HepG2 (cell line): ENCODE measurements around the gene RPS6KC1. TPM values are rescaled to one million over a fixed set of nuclear protein-coding genes. Genes with fewer than 3 reads are reported as not detected.

Source experiments
- ATAC-seq: fragments of 200-7000 bp; cut with Tn5 transposase; 3 replicates; pipeline ENCODE4 v1.9.1; 2020; ENCODE audit warnings: mild to moderate bottlenecking, moderate library complexity
- BruUV-seq: library from RNA; stranded (reverse); fragments of 400-500 nt; replicated peaks from 2 replicates; lab custom pipeline; 2021; lab: Mats Ljungman, UMichigan
- CTCF ChIA-PET: fragments of 300-600 bp; formaldehyde crosslinking; extraction: SDS; loops from one replicate; lab custom pipeline; 2021; ENCODE audit warnings: low total read pairs, inconsistent platforms, low intra/inter-chr PET ratio; lab: Yijun Ruan, JAX
- POLR2A ChIA-PET: fragments of 350-600 bp; sonication (Branson Sonifier 250); formaldehyde crosslinking; loops from one replicate; lab custom pipeline; 2020; ENCODE audit warnings: antibody characterized with exemption, inconsistent platforms; lab: Yijun Ruan, JAX
- DNase-seq: peaks from one replicate; pipeline ENCODE4 v3.0.0-alpha.2; 2015; ENCODE audit warnings: low spot score
- FAIRE-seq: peaks from 3 replicates; lab custom pipeline; 2011; peaks lifted over from hg19 to GRCh38; lab: Jason Lieb, UNC
- H2AFZ ChIP-seq: one replicate; pipeline ENCODE4 v1.6.1; 2011; ENCODE audit warnings: low read length, inconsistent platforms
- H3K27ac ChIP-seq: fragments of 300-600 bp; 3 replicates; pipeline ENCODE4 v1.8.0; 2011; ENCODE audit warnings: mixed run types, mild to moderate bottlenecking, mixed read lengths, low read length, inconsistent platforms; ENCODE audit not compliant: insufficient read depth; ENCODE audit errors: extremely low read length
- H3K27me3 ChIP-seq, 2 experiments: fragments of 200-600 bp in 1 of 2; 2 replicates in 1 of 2; 3 replicates in 1 of 2; pipeline versions ENCODE4 v1.6.0 to v1.8.0; 2011; ENCODE audit warnings: low read length in 2 of 2, mild to moderate bottlenecking in 2 of 2, moderate library complexity in 2 of 2, inconsistent platforms in 1 of 2; ENCODE audit not compliant: insufficient read depth in 2 of 2, control insufficient read depth in 1 of 2
- H3K36me3 ChIP-seq, 2 experiments: fragments of 200-600 bp in 1 of 2; replicated peaks in 1 of 2; 2 replicates in 1 of 2; 3 replicates in 1 of 2; pipeline versions ENCODE4 v1.5.1 to v1.8.0; 2011; ENCODE audit warnings: low read length in 2 of 2, inconsistent platforms in 1 of 2; ENCODE audit not compliant: insufficient read depth in 2 of 2, control insufficient read depth in 1 of 2
- H3K4me1 ChIP-seq: 2 replicates; pipeline ENCODE4 v1.5.1; 2012; ENCODE audit warnings: low read length, inconsistent platforms; ENCODE audit not compliant: insufficient read depth
- H3K4me2 ChIP-seq: 2 replicates; pipeline ENCODE4 v1.6.0; 2011; ENCODE audit warnings: low read depth, low read length, inconsistent platforms
- H3K4me3 ChIP-seq, 3 experiments: fragments of 200-600 bp in 1 of 3; sonication (generic), shearing (Covaris generic) in 1 of 3; replicated peaks in 1 of 3; 2 replicates each; pipeline ENCODE4 v1.5.1; 2011 to 2016; ENCODE audit warnings: low read length in 3 of 3, inconsistent platforms in 2 of 3, low read depth in 2 of 3, mild to moderate bottlenecking in 2 of 3, control low read depth in 1 of 3, mixed read lengths in 1 of 3; ENCODE audit not compliant: insufficient read depth in 1 of 3
- H3K79me2 ChIP-seq: one replicate; pipeline ENCODE4 v1.6.1; 2011; ENCODE audit warnings: low read length, inconsistent platforms; ENCODE audit not compliant: insufficient read depth
- H3K9ac ChIP-seq: 2 replicates; pipeline ENCODE4 v1.6.0; 2011; ENCODE audit warnings: mild to moderate bottlenecking, low read depth, low read length, inconsistent platforms; ENCODE audit not compliant: insufficient read depth
- H3K9me3 ChIP-seq: 2 replicates; pipeline ENCODE4 v1.5.1; 2012; ENCODE audit warnings: mild to moderate bottlenecking, low read length
- H4K20me1 ChIP-seq: 2 replicates; pipeline ENCODE4 v1.6.0; 2011; ENCODE audit warnings: inconsistent platforms, mild to moderate bottlenecking, low read length, moderate library complexity; ENCODE audit not compliant: insufficient read depth
- AHR ChIP-seq: IDR thresholded peaks from 2 replicates; pipeline ENCODE4 v1.6.1; 2018; ENCODE audit warnings: missing genetic modification reagents, missing compliant biosample characterization
- ARNT ChIP-seq: fragments of 450-650 bp; IDR thresholded peaks from 2 replicates; pipeline ENCODE4 v1.6.1; 2017
- CCAR2 ChIP-seq: fragments of 200-400 bp; formaldehyde crosslinking; optimal IDR thresholded peaks from 2 replicates; pipeline ENCODE3; 2018; ENCODE audit warnings: low read depth, mild to moderate bottlenecking, low read length, moderate library complexity
- KDM6A ChIP-seq: IDR thresholded peaks from 2 replicates; pipeline ENCODE4 v1.6.1; 2016; ENCODE audit warnings: low read depth
- SALL2 ChIP-seq: sonication (generic); formaldehyde crosslinking; IDR thresholded peaks from 2 replicates; pipeline ENCODE4 v1.8.1; 2023; ENCODE audit warnings: mild to moderate bottlenecking, missing genetic modification reagents, inconsistent platforms
- TBP ChIP-seq: sonication (generic); formaldehyde crosslinking; IDR thresholded peaks from 2 replicates; pipeline ENCODE4 v1.5.0; 2020; ENCODE audit warnings: missing genetic modification reagents
- U2AF1 ChIP-seq: fragments of 200-400 bp; formaldehyde crosslinking; optimal IDR thresholded peaks from 2 replicates; pipeline ENCODE3; 2017; ENCODE audit warnings: mild to moderate bottlenecking, low read depth, low read length
- USF2 ChIP-seq, 2 experiments: sonication (generic) in 1 of 2; formaldehyde crosslinking in 1 of 2; IDR thresholded peaks; 2 replicates each; pipeline versions ENCODE4 v1.5.1 to v1.6.1; 2011 to 2020; ENCODE audit warnings: borderline replicate concordance in 1 of 2, low read depth in 1 of 2, low read length in 1 of 2, mild to moderate bottlenecking in 1 of 2, missing genetic modification reagents in 1 of 2, moderate library complexity in 1 of 2
- ZFP36L1 ChIP-seq: sonication (generic); formaldehyde crosslinking; IDR thresholded peaks from 2 replicates; pipeline ENCODE4 v1.8.0; 2022; ENCODE audit warnings: mild to moderate bottlenecking, missing genetic modification reagents, moderate library complexity
- ZNF260 ChIP-seq: sonication (generic); formaldehyde crosslinking; IDR thresholded peaks from 2 replicates; pipeline ENCODE4 v1.4.0; 2020; ENCODE audit warnings: missing genetic modification reagents, low read depth, mild to moderate bottlenecking, borderline replicate concordance
- ZNF441 ChIP-seq: sonication (generic); formaldehyde crosslinking; IDR thresholded peaks from 2 replicates; pipeline ENCODE4 v1.7.0; 2021; ENCODE audit warnings: missing genetic modification reagents, borderline replicate concordance
- ZNF766 ChIP-seq: sonication (generic); formaldehyde crosslinking; IDR thresholded peaks from 2 replicates; pipeline ENCODE4 v1.5.0; 2020; ENCODE audit warnings: missing genetic modification reagents, borderline replicate concordance
- ZSCAN29 ChIP-seq: sonication (generic); formaldehyde crosslinking; conservative IDR thresholded peaks from 2 replicates; pipeline ENCODE4 v1.4.0; 2020; ENCODE audit warnings: mild to moderate bottlenecking, missing genetic modification reagents
- WGBS: methylation state at CpG from one replicate; pipeline ENCODE4 v1.1.6; 2017; ENCODE audit warnings: low lambda C conversion rate; 5-methylcytosine and 5-hydroxymethylcytosine counted together
- in situ Hi-C: cut with HindIII; loops from 2 replicates; pipeline ENCODE4 v1.10.0; 2017; ENCODE audit warnings: low pct_unique_long_range_greater_than_20kb; ENCODE audit not compliant: extremely low pct_ligation_motif_present
- intact Hi-C: fragments of 100-400 bp; cut with micrococcal nuclease; formaldehyde crosslinking; loops from one replicate; pipeline ENCODE4 v1.10.0; 2022; ENCODE audit not compliant: unreplicated experiment
- polyA plus RNA-seq, 8 experiments: library from polyadenylated mRNA; depleted of rRNA in 3 of 8; stranded (reverse) in 7 of 8; unstranded in 1 of 8; fragments of >200 nt; fragmentation: Illumina TruSeq in 4 of 8; extraction: Trizol in 4 of 8; gene quantifications; 2 replicates each; pipeline versions ENCODE4 v1.2.1 to v1.2.3, GENCODE V29; 2011 to 2016; ENCODE audit warnings: low read depth in 4 of 8, missing spikeins in 1 of 8, mixed read lengths in 1 of 8; ENCODE audit not compliant: insufficient read depth in 1 of 8
- total RNA-seq, 5 experiments: library from RNA; depleted of rRNA; stranded (reverse); fragments of >200 nt; fragmentation: Illumina TruSeq; extraction: Trizol; gene quantifications; 2 replicates each; pipeline ENCODE4 v1.2.3, GENCODE V29; 2016; ENCODE audit warnings: low read depth in 1 of 5
- TF ChIP-seq, protein P1 (sequence below): sonication (generic); formaldehyde crosslinking; IDR thresholded peaks from 2 replicates; pipeline ENCODE4 v1.4.0; 2020; ENCODE audit warnings: low read depth, missing genetic modification reagents

RPS6KC1 gene
- total and polyA plus RNA-seq, 2 of the 13 experiments (the other 11 are each of a cell fraction or from before 2014, with no cell fraction given), result 11.0 to 25.2 TPM

DNA sequence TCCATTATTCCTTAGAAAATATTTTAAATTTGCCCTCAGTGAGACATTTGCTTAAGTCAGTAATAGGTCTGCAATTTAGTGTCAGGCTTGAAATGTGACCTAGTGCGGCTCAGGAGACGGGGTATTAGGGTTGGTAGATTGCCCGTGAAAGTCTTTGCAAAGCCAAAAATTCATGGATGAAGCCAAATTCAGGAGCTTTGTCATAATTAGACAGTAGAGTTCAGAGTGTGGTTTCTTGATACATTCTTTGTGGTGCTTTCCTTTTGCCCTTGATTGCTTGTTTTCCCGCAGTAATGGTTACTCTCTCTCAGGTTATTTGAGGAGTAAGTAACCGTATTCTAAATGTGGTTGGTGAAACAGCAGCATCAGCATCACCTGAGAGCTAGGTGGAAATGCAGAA is 120.7 kb downstream of the RPS6KC1 start (continued):
- TF ChIP-seq, protein P1, sequence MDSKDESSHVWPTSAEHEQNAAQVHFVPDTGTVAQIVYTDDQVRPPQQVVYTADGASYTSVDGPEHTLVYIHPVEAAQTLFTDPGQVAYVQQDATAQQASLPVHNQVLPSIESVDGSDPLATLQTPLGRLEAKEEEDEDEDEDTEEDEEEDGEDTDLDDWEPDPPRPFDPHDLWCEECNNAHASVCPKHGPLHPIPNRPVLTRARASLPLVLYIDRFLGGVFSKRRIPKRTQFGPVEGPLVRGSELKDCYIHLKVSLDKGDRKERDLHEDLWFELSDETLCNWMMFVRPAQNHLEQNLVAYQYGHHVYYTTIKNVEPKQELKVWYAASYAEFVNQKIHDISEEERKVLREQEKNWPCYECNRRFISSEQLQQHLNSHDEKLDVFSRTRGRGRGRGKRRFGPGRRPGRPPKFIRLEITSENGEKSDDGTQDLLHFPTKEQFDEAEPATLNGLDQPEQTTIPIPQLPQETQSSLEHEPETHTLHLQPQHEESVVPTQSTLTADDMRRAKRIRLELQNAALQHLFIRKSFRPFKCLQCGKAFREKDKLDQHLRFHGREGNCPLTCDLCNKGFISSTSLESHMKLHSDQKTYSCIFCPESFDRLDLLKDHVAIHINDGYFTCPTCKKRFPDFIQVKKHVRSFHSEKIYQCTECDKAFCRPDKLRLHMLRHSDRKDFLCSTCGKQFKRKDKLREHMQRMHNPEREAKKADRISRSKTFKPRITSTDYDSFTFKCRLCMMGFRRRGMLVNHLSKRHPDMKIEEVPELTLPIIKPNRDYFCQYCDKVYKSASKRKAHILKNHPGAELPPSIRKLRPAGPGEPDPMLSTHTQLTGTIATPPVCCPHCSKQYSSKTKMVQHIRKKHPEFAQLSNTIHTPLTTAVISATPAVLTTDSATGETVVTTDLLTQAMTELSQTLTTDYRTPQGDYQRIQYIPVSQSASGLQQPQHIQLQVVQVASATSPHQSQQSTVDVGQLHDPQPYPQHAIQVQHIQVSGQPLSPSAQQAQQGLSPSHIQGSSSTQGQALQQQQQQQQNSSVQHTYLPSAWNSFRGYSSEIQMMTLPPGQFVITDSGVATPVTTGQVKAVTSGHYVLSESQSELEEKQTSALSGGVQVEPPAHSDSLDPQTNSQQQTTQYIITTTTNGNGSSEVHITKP (CRISPR knock-in tag), result no peak
- TF ChIP-seq U2AF1 (no peak), ZFP36L1 (CRISPR knock-in tag) (no peak)

DNA sequence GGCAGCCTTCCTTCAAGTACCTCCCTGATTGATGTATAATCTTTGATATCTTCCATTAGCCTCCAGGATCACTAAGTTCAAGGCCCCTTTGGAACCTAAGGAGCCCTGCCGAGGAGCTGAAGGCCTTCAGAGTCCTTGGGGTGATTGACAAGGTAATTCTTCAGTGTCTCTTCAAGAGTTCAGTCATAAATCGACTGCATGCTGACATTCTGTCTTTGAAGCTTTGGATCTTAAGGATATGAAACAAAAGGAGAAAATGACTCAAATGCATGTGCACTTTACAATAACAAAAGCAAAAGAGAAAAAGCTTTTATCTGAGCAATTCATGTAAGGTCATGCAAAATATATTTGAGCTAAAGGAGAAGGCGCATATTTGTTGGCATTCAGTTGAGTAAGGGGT is 125.3 kb downstream of the RPS6KC1 start:
- 95% methylated on average over 3 of the region's 3 CpGs for WGBS
- H2AFZ ChIP-seq, result no peak overlapping the region
- ATAC-seq, result no peak
- no peaks in the 10 kb centered on the region for H3K4me1 ChIP-seq
- no peak overlapping the region for H3K9ac ChIP-seq
- H4K20me1 ChIP-seq, result no peaks in the 10 kb centered on the region
- no peak overlapping the region for H3K4me2 ChIP-seq
- no peak for DNase-seq
- intact Hi-C loops (loop anchor here (10.0 kb wide), 1 partner anchor 1312 kb away; no protein-coding TSS in a partner anchor), in situ Hi-C loops (no loop called here)
- no peak overlapping the region for H3K27ac ChIP-seq
- CTCF ChIA-PET, result no interaction called here
- FAIRE-seq, result no peak
- H3K36me3 ChIP-seq, result peaks cover 0 to 4% of the 10 kb centered on the region in 2 experiments; a peak in 3 of 5 replicates
- no peaks in the 10 kb centered on the region for H3K9me3 ChIP-seq
- no peak overlapping the region for H3K4me3 ChIP-seq
- no peaks in the 10 kb centered on the region for H3K79me2 ChIP-seq
- no peaks in the 10 kb centered on the region for H3K27me3 ChIP-seq
- TF ChIP-seq ARNT (no peak), ZNF260 (CRISPR knock-in tag) (no peak), AHR (CRISPR knock-in tag) (no peak), ZNF441 (CRISPR knock-in tag) (no peak), CCAR2 (no peak), KDM6A (CRISPR knock-in tag) (no peak), TBP (CRISPR knock-in tag) (no peak), SALL2 (CRISPR knock-in tag) (no peak), ZSCAN29 (CRISPR knock-in tag) (no peak), ZNF766 (CRISPR knock-in tag) (no peak), USF2 (IDR thresholded peaks at IDR 0.05; ENCODE audit: low read depth, low read length) (no peak), USF2 (CRISPR knock-in tag; IDR thresholded peaks at IDR 0.05; ENCODE audit: borderline replicate concordance) (no peak)
- TF ChIP-seq, all 625 proteins: peak for 0
- POLR2A ChIA-PET, result no interaction called here
- BruUV-seq, result no TSS peak
